ENCODE data around the gene MYO7A. TPM values are rescaled to one million over a fixed set of nuclear protein-coding genes. Genes with fewer than 3 reads are reported as not detected.

The MYO7A gene
- total RNA-seq, 2 donors from 2014 or later = 1.4 to 5.0 TPM

GRCh38 chr11:77087723-77088225 lies 40.3 kb upstream of the MYO7A start:
- Histone ChIP-seq H3K36me3 (no peaks in the 10 kb centered on the region), H3K4me3 (no peak overlapping the region), H3K27me3 (no peaks in the 10 kb centered on the region), H3K9me3 (no peaks in the 10 kb centered on the region), H3K27ac (no peak overlapping the region), H3K4me1 (peaks cover 0 to 16% of the 10 kb centered on the region in 2 donors)
- DNase-seq (ENCODE audit: low spot score) = no peak
- no peak for TF ChIP-seq CTCF (IDR thresholded peaks at IDR 0.05)

- Histone ChIP-seq H3K36me3 (no peaks in the 10 kb centered on the region), H3K4me1 (peaks cover 0 to 10% of the 10 kb centered on the region in 2 donors), H3K27ac (no peak overlapping the region), H3K27me3 (no peaks in the 10 kb centered on the region), H3K9me3 (no peaks in the 10 kb centered on the region), H3K4me3 (no peak overlapping the region)
- TF ChIP-seq CTCF (IDR thresholded peaks at IDR 0.05) = no peak
- DNase-seq (ENCODE audit: low spot score) = no peak
These were observed 39.6 kb upstream of the MYO7A start for GRCh38 chr11:77088236-77089003.

- no peak for DNase-seq (ENCODE audit: low spot score)
- Histone ChIP-seq H3K9me3 (no peaks in the 10 kb centered on the region), H3K4me1 (peaks cover 0 to 10% of the 10 kb centered on the region in 2 donors), H3K27me3 (no peaks in the 10 kb centered on the region), H3K27ac (no peak overlapping the region), H3K36me3 (no peaks in the 10 kb centered on the region), H3K4me3 (no peak overlapping the region)
- TF ChIP-seq CTCF (IDR thresholded peaks at IDR 0.05) = no peak
These were observed 39.0 kb upstream of the MYO7A start for GRCh38 chr11:77089004-77089545.

GRCh38 chr11:77090046-77090372 lies 38.0 kb upstream of the MYO7A start:
- TF ChIP-seq CTCF (IDR thresholded peaks at IDR 0.05) = no peak
- no peak for DNase-seq (ENCODE audit: low spot score)
- Histone ChIP-seq H3K9me3 (no peaks in the 10 kb centered on the region), H3K27ac (no peak overlapping the region), H3K4me3 (no peak overlapping the region), H3K27me3 (no peaks in the 10 kb centered on the region), H3K36me3 (no peaks in the 10 kb centered on the region), H3K4me1 (peaks cover 0 to 10% of the 10 kb centered on the region in 2 donors)

- Histone ChIP-seq H3K4me3 (no peak overlapping the region), H3K36me3 (no peaks in the 10 kb centered on the region), H3K4me1 (peaks cover 0 to 10% of the 10 kb centered on the region in 2 donors), H3K9me3 (no peaks in the 10 kb centered on the region), H3K27ac (no peak overlapping the region), H3K27me3 (no peaks in the 10 kb centered on the region)
- no peak for DNase-seq (ENCODE audit: low spot score)
- TF ChIP-seq CTCF (IDR thresholded peaks at IDR 0.05) = no peak
These were observed 37.5 kb upstream of the MYO7A start for GRCh38 chr11:77090373-77091111.

Data from right atrium auricular region (tissue), 2 donors.